ELF-1 (cell line): ENCODE measurements around the gene PNRC2.
"Not testable (repeated sequence)": the region's sequence is repeated elsewhere in the genome, so short reads cannot be mapped to it uniquely, and the experiment has no call there.

ENCODE experiments used
- DNase-seq: peaks from one replicate; pipeline ENCODE4 v3.0.0-alpha.2; 2016; ENCODE audit warnings: low read depth, low spot score

PNRC2 gene

DNA sequence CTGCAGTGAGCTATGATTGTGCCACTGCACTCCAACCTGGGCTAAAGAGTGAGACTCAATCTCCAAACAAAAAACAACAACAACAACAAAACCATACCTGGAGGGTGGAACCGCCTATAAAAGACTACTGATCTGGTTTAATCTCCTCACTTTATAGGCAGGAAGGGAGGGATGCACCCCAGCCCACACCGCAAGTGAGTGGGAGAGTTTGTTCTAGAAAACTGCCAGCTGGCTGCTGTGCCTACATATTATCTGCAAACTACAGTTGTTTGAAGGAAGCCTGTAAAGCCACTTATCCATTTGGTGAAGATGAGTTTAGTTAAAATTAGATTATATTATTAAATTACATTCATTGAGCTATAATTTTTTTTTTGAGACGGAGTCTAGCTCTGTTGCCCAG lies 29.6 kb downstream of the PNRC2 start:
- no peak for DNase-seq

DNA sequence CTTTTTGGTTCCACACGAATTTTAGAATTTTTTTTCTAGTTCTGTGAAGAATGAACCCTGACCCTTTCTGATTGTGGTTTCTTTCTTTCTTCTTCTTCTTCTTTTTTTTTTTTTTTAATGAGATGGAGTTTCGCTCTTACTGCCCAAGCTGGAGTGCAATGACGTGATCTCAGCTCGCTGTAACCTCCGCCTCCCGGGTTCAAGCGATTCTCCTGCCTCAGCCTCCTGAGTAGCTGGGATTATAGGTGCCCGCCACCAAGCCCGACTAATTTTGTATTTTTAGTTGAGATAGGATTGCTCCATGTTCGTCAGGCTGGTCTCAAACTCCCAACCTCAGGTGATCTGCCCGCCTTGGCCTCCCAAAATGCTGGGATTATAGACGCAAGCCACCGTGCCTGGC lies 32.4 kb downstream of the PNRC2 start:
- not testable (repeated sequence) for DNase-seq

DNA sequence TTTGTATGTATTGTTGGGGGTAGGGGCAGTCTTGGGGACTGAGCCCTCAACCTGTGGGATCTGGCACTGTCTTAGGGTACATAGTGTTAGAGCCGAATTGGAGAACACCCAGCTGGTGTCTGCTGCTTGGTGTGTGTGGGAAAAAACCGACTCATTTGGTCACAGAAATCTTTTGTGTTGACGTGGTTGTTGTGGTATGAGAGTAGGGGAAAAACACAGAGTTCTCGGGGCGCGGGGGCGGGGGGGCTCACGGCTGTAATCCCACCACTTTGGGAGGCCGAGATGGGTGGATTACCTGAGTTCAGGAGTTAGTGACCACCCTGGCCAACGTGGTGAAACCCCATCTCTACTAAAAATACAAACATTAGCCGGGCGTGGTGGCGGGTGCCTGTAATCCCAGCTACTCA lies 35.8 kb downstream of the PNRC2 start:
- DNase-seq: no peak

DNA sequence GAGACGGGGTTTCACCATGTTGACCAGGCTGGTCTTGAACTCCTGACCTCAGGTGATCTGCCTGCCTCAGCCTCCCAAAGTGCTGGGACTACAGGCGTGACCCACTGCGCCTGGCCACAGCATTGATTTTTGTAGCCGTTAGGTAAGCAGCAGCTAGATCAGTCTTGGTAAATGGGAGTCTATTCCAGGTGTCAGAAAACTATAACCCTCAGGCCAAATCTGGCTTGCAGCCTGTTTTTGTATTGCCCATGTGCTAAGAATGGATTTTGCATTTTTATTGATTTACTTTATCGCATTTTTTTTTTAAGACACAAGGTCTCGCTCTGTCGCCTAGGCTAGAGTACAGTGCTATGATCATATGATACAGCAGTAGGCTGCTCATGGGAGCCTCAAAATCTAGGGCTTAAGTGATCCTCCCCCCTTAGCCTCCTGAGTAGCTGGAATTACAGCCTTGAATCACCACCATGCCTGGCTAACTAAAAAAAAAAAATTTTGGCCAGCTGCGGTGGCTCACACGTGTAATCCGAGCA lies 37.1 kb downstream of the PNRC2 start:
- DNase-seq: no peak

DNA sequence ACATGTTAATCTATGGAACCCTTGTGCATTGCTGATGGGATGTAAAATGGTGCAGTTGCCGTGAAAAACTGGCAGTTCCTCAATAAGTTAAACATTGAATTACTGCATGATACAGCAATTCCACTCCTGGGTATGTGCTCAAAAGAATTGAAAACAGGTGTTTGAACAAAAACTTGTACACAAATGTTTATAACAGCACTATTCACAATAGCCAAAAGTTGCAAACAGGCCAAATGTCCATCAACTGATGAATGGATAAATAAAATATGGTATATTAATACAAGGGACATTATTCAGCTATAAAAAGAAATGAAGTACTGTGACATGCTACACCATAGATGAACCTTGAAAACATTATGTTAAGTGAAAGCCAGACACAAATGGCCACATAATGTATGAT lies 38.2 kb downstream of the PNRC2 start:
- no peak for DNase-seq

DNA sequence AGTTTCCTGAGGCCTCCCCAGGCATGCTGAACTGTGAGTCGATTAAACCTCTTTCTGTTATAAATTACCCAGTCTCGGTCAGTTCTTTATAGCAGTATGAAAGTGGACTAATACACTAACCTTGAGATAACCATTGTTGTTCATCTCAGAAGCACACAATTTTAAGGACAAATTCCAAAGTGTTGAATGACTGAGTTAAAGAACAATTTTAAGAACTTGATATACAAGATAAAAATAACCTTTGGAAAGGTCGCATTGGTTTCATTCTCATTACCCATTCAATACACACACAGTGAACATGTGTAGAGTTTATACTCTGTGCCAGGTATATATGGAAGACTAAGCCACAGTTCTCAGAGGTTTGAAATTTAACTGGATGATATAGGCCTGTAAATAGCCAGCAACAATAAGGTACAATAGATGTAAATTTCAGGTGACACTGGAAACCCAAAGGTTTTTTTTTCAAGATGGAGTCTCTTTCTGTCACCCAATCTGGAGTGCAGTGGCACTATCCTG lies 39.6 kb downstream of the PNRC2 start:
- DNase-seq: no peak

DNA sequence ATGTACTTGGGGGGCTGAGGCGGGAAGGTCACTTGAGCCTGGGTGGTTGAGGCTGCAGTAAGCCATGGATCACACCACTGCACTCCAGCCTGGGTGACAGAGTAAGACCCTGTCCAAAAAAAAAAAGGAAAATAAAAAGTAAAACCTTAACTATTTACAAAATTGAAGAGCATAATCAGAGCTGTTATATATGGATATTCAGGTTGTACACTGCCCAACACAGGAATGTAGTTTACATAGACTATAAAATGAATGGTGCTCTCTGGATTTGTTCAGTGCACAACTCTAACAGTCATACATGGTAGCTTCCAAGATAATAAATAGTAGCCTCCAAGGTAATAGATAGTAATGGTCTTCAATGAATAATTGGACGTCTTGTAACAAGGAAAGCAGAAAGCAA lies 43.1 kb downstream of the PNRC2 start:
- DNase-seq: no peak

DNA sequence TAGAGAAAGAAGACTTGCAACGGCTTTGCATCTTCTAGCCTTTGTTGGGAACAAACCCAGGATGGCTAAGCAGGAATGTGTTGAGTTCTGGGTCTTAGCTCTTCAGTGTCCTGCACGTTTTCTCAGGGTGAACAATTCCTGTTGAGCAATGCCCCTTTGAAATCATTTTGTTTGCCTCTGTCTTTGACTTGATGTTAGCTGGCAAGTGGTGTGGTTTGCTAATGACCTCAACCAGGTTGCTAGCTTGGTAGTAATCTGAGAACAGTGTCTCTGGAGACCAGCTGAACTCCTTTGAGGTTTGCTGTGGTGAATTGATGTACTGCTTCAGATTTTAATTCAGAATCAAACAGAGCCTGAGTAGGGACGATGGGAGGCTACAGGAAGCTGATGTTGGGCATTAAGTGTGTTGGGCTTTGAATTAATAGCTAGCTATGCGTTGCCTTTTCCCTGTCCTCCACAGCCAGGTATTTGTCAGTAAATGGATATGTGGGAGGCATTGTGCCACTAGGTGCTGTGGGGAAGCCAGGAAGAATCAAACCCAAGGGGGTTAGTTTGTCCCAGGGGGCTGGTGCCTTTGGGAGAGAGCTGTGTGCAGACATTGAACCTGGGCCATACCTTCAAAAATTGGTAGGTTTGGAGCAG lies 43.8 kb downstream of the PNRC2 start:
- peak; percentile 56 for DNase-seq

DNA sequence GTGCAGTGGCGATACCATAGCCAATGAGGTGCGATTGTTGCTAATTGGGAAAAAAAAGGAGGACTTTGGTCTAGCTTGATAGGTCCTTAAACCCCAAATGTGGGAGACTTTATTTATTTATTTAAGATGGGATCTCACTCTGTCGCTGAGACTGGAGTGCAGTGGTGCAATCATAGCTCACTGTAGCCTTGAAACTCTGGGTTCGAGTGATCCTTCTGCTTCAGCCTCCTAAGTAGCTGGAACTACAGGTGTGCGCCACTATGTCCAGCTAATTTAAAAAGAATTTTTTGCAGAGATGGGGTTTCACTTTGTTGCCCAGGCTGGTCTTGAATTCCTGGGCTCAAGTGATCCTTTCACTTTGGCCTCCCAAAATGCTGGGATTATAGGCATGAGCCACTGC lies 44.5 kb downstream of the PNRC2 start:
- no peak for DNase-seq

DNA sequence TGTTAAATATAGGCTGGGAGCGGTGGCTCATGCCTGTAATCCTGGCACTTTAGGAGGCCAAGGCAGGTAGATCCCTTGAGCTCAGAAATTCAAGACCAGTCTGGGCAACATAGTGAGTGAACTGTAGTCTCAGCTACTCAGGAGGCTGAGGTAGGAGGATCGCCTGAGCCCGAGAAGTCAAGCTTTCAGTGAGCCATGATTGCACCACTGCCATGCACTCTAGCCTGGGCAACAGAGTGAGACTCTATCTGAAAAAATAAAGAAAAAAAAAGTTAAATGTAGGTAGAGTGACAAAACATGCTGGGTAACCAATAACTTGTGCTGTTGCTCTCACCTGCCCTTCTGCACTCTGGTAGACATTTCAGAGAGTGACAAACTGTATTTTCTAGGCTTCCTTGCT lies 45.5 kb downstream of the PNRC2 start:
- DNase-seq: no peak

DNA sequence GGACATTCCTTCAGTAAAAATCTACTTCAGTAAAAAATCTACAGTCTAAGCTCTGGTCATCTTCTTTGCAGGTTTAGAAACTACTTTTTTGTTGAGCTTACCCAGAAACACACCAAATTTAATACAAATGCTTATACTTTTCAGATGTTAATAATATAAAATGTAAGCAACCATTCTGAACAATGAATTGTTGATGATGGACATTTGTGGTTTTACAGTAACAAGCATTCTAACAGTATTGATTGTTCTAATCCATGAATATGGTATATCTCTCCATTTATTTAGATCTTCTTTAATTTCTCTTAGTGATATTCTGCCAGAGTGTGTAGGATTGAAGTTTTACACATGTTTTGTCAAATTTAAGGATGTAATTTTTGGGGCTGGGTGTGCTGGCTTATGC lies 47.5 kb downstream of the PNRC2 start:
- no peak for DNase-seq

DNA sequence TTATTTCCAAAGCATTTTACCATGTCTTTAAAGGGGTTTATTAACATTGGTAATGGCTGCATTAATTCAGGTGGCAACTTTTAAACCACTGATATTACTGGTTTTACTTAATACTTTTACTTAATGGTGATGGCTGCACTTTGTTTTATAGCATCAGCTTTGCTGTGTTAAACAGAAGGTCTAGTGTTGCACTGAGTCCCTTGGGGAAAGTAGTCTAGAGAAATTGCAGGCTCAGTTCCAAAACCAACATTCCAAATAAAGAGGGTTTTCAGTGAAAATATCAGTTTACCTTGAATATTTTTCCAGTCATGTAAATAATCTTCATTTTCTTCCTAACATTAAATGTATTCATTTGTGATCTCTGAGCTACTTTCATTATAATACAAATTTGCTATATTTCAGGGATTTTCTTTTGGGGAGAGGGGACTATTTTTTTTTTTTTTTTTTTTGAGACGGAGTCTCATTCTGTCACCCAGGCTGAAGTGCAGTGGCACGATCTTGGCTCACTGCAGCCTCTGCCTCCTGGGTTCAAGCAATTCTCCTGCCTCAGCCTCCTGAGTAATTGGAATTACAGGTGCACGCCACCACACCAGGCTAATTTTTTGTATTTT lies 49.1 kb downstream of the PNRC2 start:
- DNase-seq: not testable (repeated sequence)

DNA sequence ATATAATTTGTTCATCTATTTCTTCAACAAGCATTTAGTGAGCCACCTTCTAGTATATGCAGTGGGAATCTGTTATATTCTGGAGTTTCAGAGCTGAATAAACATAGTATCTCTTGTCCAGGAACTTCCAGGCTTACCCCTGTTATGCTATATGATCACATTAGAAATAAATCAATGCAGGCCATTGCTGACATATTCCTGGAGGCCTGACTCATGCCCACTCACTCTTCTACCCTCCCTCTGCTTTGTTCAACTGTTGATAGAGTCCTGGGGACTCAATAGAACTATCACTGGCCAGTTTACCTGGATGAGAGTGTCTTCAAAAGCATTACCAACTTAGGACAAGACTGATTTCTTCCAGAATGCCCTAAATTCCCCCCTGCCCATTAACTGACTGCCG lies 49.8 kb downstream of the PNRC2 start:
- DNase-seq: peak; percentile 16

DNA sequence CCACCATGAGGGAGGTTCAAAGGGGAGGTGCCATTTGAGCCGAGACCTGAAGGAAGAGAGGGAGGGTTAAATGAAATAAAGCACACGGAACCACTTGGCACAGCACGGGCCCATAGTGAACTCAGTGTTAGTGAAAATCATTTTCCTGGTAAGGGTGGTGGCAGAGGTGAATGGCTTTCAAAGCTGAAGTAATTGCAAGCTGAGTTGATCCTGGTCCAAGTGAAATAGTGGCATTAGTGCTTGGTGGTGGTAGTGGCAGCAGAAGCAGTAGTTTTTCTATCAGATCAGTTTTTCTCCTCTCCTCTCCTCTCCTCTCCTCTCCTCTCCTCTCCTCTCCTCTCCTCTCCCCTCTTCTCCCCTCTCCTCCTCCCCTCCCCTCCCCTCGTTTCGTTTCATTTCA lies 51.0 kb downstream of the PNRC2 start:
- DNase-seq: no peak

DNA sequence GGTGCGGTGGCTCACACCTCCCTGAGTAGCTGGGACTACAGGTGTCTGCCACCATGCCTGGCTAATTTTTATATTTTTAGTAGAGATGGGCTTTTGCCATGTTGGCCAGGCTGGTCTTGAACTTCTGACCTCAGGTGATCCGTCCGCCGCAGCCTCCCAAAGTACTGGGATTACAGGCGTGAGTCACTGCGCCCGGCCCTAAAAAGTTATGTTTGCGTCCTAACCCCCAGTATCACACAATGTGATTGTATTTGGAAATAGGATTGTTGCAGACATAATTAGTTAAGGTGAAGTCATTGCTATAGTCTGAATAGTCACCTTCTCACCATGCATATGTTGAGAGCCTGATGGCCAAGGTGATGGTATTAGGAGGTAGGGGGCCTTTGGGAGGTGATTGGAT lies 53.2 kb downstream of the PNRC2 start:
- not testable (repeated sequence) for DNase-seq
